Measurements from ENCODE around the gene PARVA.

PARVA gene

GRCh38 chr11:12376259-12377081 lies 901 bp upstream of the PARVA start:
- DNase-seq = peak; percentile 44

DNA sequence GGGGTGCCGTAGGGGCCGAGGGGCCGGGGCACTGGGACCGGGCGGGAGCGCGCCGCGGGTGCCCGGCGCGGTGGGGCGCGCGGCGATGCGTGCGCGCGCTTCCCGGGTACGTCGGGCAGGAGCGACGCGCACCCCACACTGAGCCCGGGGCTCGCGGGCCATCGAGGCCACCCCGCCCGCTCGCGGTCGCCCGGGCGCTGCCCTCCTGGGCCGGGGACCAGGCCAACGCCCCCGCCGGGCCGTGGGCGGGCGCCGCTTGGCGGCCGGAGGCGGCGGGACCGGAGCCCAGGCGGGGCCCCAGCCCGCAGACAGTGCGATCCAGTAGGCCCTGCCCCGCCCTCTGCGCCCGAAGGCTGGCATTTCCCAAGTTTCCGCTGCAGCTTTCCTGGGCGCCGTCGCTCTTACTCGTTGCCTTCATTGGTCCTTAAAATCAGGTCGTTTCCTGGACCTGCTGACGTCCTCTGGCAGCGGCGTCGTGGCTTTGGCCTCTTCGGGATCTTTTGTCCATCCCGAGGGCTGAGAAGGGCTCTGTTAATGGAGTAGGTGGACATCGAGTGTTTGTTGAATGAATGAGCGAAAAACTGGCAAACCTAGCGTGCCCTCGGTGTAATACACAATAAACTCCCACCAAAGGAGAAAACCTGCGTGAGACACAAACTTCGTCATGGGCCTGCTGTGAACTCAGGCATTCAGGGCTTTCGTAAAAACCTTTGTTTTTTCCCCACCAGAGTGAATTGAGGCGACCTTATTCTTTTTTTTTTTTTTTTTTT lies 638 bp downstream of the PARVA start:
- DNase-seq = peak; percentile 88

DNA sequence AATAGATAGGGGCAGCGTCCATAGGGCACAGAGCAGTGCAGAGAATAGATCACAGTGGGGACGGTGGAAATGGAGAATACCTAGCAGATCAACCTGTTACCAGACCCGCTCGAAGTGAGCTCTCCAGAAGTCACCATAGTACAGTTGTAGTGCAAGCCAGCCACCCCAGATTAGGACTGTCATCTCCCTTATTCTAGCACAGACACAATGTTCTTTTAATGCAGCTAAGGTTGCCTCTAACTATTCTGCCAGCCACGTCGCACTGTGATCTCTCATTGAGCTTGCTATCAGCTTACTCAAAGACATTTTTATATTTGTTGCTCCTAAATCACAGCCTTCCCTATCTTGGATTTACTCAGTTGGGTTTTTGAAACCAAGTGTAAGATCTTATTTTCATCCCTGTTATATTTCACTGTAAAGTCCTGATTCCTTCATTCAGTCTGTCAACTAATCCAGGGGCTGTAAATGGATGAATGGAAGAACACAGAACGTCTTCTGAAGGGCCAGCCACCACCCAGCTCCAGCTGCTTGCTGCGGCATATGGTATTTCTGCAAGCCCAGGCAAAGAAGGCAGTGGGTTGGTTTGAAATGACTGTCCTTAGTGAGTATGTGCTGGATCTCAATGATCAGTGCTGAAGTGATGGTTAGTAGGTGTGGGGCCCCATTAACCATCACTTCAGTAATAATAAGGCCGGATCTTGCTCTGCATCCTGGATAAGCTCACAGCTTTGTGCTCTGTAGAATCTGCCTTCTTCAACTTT lies 3.4 kb downstream of the PARVA start:
- DNase-seq = no peak

DNA sequence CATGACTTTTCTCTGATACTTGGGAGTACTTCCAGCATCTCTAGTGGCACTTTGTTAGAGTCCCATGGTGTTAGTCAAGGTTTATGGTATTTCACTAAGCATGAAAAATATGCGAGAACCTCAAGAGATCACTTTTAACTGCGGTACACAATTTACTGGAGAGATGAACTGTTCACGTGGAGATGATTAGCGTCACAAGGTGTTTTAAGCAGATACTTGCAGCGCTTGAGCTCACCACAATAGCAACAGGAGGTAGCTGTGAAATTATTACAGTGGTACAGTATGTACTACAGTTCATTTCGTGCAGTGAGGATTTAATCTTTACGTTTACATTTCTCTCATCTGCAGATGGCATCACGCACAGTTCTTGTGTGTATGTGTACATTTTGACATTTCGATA lies 4.5 kb downstream of the PARVA start:
- DNase-seq = no peak

GRCh38 chr11:12382451-12382850 lies 5.1 kb downstream of the PARVA start:
- DNase-seq = no peak

- DNase-seq = no peak
Observed at GRCh38 chr11:12386309-12386708, 8.9 kb downstream of the PARVA start.

DNA sequence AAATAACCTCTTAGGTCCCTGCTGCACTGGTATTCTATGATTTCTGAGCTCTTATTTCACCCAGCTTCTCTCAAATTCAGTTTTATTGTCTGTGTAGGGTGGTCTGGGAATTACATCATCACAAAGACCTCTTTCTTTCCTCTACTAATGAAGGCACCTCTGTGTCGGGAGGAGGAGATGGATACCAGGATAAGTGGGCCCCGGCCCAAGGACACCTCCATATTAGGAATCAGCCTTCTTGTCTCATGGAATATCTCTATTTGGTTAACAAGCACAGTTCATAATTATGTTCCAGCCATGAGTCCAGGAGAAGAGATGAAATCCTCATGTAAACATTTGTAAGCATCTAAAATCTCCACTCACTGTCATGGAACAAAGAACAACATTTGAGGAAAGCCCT lies 9.4 kb downstream of the PARVA start:
- DNase-seq = no peak

GRCh38 chr11:12388173-12388572 lies 10.8 kb downstream of the PARVA start:
- DNase-seq = no peak

DNA sequence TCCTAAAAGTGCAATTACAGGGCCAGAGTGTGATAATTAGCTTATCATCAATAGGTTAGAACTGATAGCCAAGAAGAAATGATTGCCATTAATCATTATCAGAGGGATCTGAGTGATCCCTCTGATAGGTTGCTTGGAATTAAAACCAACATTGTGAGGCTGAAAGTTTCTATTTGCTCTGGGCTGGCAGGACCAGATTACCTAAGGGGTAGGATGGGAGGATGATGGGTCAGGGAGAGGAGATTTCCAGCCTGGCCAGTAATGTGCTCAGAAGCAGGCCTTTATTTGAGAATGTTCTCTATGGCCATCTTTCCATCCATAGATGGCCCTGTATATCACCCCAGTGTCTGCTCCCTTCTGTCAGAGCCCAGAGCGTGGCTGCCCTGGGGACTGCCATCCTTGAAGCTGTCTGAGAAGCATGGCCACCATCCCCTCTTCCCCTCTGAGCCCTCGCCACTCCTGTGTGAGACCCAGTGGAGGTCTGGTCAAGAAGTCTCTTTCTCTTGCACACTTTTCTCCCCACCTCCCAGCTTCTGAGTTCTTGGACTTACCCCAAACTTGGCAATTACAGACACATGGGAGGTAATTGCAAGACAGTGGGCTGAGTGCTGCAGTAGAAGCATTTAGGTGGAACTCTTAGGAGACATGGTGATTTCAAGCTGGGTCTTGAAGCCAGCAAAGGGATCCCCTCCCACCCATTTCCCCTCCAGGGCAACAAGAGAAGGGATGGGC lies 11.7 kb downstream of the PARVA start:
- DNase-seq = no peak

DNA sequence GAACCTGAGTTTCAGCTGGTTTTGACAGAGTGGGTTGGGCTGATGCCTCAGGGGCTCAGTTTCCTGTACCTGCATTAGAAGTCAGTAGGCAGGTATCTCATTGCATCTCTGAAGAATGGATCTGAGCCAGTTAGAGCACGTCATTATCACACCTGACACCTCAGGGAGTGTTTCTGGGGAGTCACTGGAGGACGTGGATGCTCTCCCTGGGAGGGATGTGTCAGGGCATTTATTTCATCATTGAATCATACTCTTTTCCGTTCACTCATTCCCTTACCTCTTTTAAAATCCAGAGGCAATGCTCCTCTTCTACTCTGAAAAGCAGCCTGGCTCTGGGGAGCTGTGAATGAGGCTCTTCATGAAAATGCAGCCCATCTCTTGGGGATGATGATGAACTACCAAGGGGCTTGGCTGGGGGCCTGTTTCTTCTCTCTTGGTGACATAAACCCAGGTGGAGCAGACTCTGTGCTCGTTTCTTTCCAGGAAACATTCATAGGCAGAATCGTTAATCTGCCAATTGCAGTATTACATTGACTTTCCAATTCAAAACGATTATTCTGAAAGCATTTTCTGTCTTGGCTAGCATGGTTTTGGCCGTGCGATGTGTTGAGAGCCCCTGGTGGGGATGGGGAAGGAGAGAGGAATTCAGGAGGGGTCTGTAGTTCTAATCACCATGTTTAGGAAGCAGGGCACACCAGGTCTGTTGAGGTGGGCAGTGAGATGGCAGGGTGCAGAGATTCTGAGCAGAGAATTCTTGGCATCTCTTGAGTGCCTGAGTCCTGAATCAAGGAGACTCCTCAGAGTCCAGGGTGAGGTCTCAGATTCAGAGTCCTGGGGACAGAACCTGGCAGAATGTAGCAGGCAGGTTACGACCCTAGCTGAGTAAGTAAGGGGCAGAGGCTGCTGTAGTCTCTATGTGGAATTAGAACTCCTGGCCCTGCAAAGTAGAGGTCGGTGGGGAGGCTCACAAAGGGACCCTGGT lies 12.6 kb downstream of the PARVA start:
- DNase-seq = no peak

- no peak for DNase-seq
Observed at GRCh38 chr11:12390687-12391110, 13.3 kb downstream of the PARVA start.

DNA sequence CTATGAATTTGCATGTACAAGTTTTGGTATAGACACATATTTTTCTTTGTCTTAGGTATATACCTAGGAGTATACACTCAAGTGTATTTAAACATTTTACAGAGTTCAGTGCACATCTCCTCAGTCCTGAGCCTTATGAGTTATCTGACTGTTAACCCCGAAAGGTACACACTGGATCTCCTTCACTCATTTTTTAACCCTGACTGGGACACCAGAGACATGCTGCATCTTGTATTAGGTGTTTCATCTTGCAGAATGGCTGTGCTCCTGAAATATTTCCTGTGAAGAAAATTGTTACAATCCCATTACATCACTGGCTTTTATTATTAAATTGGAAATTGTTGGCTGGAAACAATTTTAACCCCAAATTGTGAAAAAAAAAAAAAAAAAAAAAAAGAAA lies 15.3 kb downstream of the PARVA start:
- no peak for DNase-seq

- DNase-seq = no peak
Observed at GRCh38 chr11:12393691-12394090, 16.3 kb downstream of the PARVA start.

DNA sequence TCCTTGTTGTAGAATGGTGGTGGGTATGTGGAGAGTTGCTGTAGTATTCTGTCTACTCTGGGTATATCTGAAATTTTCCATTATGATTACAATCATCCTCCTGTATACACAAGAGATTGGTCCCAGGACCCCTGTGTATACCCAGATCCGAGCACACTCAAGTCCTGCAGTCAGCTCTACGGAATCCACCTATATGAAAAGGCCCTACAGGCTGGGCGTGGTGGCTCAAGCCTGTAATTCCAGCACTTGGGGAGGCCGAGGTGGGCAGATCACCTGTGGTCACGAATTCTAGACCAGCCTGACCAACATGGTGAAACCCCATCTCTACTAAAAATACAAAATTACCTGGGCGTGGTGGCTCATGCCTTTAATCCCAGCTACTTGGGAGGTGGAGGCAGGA lies 17.2 kb downstream of the PARVA start:
- DNase-seq = no peak

GRCh38 chr11:12395333-12395732 lies 18.0 kb downstream of the PARVA start:
- DNase-seq = no peak

DNA sequence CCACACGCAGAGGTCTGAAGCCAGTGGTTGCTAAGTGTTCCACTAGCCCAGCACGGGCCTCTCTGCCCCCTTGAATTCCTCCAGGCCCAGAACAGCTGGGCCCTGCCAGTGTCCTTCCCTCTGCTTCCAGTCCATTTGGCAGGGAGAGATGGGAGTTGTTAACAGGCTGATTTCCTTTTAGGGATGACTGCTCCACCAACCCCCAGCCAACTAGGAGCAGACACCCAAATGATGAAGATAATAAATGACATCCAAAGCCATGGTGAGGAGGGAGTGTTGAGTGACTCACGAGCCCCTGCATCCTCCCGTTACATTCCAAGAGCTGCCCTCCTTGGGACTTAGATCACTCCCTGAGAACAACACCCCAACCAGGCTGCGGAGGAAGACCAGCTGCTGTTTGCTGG lies 20.6 kb downstream of the PARVA start:
- DNase-seq = no peak

GRCh38 chr11:12399355-12399754 lies 22.0 kb downstream of the PARVA start:
- no peak for DNase-seq

GRCh38 chr11:12402025-12402424 lies 24.7 kb downstream of the PARVA start:
- peak; percentile 9 for DNase-seq

GRCh38 chr11:12402691-12403120 lies 25.3 kb downstream of the PARVA start:
- DNase-seq = no peak

GRCh38 chr11:12403122-12403996 lies 26.0 kb downstream of the PARVA start:
- DNase-seq = no peak

DNA sequence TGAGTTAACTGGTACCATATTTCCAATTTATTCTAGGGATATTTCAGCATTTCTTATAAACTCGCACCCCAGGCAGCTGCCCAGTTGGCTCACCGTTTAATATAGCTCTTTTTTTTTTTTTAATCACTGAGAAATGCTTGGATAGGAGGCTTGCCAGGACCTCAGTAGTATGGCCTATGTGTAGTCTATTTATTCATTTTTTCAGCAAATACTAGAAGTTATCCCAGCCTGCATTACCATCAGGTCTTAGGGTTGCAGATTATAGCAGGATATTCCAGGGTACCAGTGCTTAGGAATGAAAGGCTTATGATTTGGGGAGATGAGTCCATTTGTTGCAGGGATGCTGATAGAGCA lies 26.6 kb downstream of the PARVA start:
- DNase-seq = no peak

All from DMS53 (cell line).